Islet precursor cell (in vitro differentiated cells): ENCODE measurements around the gene TENT4A.
"Not testable (repeated sequence)": the region's sequence is repeated elsewhere in the genome, so short reads cannot be mapped to it uniquely, and the experiment has no call there.

Source experiments
- DNase-seq: peaks from one replicate; pipeline ENCODE4 v3.0.0-alpha.2; 2018

Gene TENT4A

GRCh38 chr5:6713274-6714225 is at the start of gene TENT4A:
Gene TENT4A (plus strand): TSS chr5:6713432. CDS start chr5:6713984, 552 bp downstream.
- DNase-seq, result no peak

- DNase-seq, result no peak
Observed at GRCh38 chr5:6666762-6667161, 46.5 kb upstream of the TENT4A start.

- no peak for DNase-seq
Observed at GRCh38 chr5:6667648-6668047, 45.6 kb upstream of the TENT4A start.

DNA sequence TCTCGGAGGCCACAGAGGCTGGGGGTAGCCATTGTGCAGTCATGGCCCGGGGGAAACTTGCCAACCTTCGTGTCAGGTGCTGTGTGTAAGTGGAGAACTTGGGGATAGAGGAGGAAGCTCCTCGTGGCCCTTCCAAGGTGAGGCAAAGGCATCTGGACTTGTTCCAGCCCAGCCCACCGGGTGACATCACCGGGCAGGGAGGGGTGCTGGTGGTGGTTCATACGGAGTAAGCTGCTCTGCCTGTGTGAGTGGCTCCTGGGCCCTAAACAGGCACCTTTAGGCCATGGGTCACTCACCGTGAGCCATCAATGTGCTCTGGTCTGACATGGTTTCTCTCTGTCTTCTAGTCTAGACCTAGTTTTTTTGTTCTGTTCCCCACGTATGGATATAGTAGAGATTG is 44.5 kb upstream of the TENT4A start:
- not testable (repeated sequence) for DNase-seq

DNA sequence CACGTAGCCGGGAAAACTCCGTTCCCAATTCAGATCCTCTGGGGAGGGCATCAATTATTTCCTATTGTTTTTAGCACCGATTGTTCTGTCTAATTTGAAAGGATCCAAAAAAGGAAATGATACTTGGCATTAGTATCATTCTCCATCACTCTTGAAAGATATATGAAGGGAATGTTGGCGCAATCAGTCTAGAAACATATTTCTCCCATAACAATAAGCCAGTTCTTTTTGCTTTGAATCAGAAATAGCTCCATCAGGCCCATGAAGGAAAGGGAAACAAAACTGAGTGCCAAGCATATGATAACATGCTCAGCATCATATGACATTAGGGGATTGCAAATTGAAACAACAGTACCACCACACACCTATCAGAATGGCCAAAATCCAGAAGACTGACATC is 40.2 kb upstream of the TENT4A start:
- no peak for DNase-seq

GRCh38 chr5:6673963-6674362 is 39.3 kb upstream of the TENT4A start:
- no peak for DNase-seq

DNA sequence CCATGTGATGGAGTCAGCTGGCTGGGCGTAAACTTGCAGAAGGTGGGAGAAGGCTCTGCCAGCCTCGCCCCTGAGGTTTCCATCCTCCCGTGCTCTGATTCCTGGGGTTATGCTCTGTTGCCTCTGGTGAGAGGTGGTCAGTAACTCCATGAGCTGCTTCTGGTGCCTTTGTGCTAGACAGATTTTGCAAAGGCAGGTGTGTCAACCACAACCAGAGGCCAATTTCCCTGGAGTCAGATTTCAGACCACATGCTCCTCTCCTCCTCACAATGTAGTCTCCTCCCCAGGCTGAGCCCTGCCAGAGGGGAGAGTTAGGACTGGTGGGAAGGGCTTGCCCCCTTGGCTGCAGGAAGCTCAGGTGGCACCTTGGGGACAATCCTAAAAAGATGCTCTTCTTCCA is 38.8 kb upstream of the TENT4A start:
- no peak for DNase-seq

GRCh38 chr5:6674886-6675285 is 38.3 kb upstream of the TENT4A start:
- no peak for DNase-seq

- DNase-seq, result no peak
Observed at GRCh38 chr5:6675784-6676491, 37.3 kb upstream of the TENT4A start.

DNA sequence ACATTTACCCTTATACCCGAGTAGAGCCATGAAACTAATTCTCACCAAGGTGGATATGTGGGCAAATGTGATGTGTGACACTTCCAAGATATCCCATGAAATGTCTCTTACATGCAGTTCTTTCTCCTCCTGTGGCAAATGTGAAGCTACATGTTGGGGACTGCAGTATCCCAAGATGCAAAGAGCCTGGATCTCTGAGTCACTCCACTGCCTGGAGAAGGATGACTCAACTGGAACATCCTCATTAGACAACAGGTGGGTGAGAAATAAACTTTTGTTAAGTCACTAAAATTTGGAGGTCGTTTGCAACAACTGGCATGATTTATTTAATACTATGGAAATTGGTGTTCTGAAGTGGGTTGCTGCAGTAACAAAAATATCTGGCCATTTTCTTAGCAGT is 36.5 kb upstream of the TENT4A start:
- DNase-seq, result no peak

DNA sequence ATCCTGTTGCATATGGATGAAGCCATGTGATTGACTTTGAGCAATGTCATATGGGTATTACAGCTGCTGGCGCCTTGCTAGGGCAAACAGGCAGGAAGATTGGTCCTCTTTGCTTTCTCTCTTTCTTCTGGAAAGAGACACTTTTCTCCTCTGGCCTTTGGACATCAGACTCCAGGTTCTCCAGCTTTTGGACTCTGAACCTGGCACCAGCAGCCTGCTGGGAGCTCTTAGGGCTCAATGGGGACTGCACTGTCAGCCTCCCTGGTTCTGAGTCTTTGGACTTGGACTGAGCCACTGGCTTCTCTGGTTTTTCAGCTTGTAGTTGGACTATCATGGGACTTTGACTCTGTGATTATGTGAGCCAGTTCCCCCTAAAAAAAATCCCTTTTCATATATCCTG is 34.8 kb upstream of the TENT4A start:
- no peak for DNase-seq

DNA sequence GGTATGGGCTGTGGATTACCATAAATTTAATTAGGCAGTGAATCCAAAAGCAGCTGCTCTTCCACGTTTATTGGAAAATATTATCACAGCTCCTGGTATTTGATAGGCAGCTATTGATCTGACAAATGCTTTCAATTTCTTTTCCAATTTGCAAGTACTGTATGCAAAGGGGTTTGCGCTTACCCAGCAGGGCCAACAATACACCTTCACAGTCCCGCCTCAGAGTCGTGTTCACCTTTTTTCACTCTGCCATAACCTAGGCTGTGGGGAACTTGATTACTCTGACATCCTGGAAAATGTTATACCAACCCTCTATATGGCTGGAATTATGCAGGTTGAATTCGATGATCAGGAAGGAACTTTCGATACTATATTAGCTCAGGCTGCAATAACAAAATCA is 32.3 kb upstream of the TENT4A start:
- no peak for DNase-seq

- DNase-seq, result no peak
Observed at GRCh38 chr5:6681682-6682081, 31.6 kb upstream of the TENT4A start.

DNA sequence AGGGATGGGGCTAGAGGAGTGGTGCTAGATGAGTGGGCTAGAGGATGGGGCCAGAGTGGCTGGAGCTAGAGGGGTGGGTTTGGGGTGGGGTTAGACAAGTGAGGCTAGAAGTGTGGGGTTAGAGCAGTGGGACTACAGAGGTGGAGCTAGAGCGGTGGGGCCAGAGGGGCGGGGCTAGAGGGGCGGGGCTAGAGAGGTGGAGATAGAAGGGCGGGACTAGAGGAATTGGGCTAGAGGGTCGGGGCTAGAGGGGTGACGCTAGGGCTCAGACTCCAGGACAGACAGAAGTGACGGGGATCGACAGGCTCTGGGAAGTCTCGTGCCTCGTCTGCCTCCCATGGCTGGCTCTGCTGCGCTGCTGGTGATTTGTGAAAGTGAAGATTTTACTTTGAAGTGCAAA is 31.0 kb upstream of the TENT4A start:
- no peak for DNase-seq

- DNase-seq, result no peak
Observed at GRCh38 chr5:6683241-6683640, 30.0 kb upstream of the TENT4A start.

DNA sequence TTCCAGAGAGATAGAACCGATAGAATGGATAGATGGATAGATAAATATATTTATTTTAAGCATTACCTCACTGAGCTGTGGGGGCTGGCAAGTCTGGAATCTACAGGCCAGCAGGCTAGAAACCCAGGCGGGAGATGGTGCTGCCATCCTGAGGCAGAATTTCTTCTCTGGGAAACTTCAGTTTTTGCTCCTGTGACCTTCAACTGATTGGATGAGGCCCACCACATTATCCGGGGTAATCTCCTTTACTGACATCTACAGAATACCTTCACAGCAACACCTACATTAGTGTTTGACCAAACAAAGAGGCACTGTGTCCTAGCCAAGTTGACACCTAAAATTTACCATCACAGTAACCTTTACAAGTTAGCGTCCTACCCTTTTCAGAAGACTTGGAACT is 29.2 kb upstream of the TENT4A start:
- DNase-seq, result no peak

DNA sequence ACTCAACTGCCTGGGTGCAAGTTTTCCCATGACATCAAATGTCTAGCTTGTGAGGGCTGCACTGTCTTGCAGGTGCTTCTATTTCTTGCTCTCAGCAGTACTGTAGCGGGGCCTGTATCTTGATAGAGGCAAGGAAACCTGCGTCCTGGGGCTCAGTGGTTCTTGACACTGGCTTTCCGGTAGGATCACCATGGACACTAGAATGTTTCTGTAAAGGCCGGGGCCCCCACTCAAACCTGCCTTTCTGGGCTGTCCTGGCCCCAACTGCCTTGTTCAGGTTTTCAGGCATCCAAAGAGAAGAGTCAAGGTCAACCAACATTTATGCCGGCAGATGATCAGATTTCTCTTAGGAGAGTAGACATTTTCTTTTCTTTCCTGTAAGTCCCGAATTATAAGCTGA is 26.7 kb upstream of the TENT4A start:
- DNase-seq, result no peak

GRCh38 chr5:6686915-6687409 is 26.3 kb upstream of the TENT4A start:
- DNase-seq, result peak; percentile 75

- no peak for DNase-seq
Observed at GRCh38 chr5:6687505-6687904, 25.7 kb upstream of the TENT4A start.

- DNase-seq, result no peak
Observed at GRCh38 chr5:6692906-6693305, 20.3 kb upstream of the TENT4A start.

DNA sequence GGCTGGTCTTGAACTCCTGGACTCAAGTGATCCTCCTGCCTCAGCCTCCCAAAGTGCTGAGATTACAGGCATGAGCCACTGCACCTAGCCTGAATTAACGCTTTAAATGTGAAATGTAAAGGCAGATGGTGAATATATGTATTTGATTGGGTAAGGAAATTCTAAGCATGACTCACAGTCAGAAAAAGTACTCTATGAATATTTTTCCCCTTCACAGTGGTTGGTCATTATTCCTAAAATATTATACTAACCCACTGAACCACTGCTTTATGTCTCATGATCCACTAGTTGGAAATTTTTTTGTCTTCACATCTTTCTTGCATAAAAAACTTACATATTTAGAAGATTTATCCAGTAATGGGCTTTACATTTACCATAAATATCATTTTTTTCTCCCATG is 14.5 kb upstream of the TENT4A start:
- no peak for DNase-seq

DNA sequence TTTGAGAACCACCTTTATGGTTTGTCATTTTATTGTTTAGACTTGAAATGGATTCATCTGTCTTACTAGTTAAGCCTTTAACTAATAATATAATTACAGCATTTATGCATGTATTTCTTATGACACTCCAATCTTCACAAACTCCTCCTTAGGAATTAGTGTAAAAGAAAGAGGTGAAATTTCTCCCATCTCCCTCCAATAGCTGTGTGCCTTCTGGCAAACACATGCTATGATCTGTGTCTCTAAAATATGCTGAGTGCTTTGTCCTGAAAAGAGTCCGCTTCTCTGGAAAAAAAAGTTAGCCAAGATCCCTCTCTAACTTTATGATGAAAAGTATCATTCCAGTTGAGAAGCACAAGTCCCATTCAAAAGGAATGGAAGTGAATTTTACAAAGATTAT is 13.9 kb upstream of the TENT4A start:
- DNase-seq, result no peak

- no peak for DNase-seq
Observed at GRCh38 chr5:6700074-6700684, 13.1 kb upstream of the TENT4A start.
